CD14-positive monocyte (primary cell): ENCODE data around the gene GRIK4. TPM values are rescaled to one million over a fixed set of nuclear protein-coding genes. Genes with fewer than 3 reads are reported as not detected.

Experiments
- DNase-seq, 3 donors: peaks; one replicate each; pipeline ENCODE4 v3.0.0-alpha.2; 2011 to 2022
- H2AFZ ChIP-seq: 2 replicates; pipeline ENCODE4 v1.6.0; 2012; ENCODE audit warnings: mild to moderate bottlenecking, low read depth, low read length, inconsistent platforms; ENCODE audit not compliant: insufficient read depth, poor library complexity, severe bottlenecking
- H3K27ac ChIP-seq, 2 donors: 1 replicate in 1 of 2; 2 replicates in 1 of 2; pipeline ENCODE4 v1.5.1; 2012 to 2013; ENCODE audit warnings: low read length in 2 of 2, control low read depth in 1 of 2, inconsistent platforms in 1 of 2, low read depth in 1 of 2, mild to moderate bottlenecking in 1 of 2
- H3K27me3 ChIP-seq, 2 donors: one replicate each; pipeline versions ENCODE4 v1.6.0 to v1.6.1; 2011 to 2013; ENCODE audit warnings: low read length in 2 of 2; ENCODE audit not compliant: control insufficient read depth in 2 of 2, insufficient read depth in 2 of 2
- H3K36me3 ChIP-seq, 2 donors: replicated peaks in 1 of 2; 1 replicate in 1 of 2; 2 replicates in 1 of 2; pipeline versions ENCODE4 v1.5.1 to v1.6.1; 2012 to 2013; ENCODE audit warnings: low read length in 2 of 2, control low read depth in 1 of 2, inconsistent platforms in 1 of 2, mild to moderate bottlenecking in 1 of 2; ENCODE audit not compliant: insufficient read depth in 2 of 2, control insufficient read depth in 1 of 2
- H3K4me1 ChIP-seq, 2 donors: 1 replicate in 1 of 2; 2 replicates in 1 of 2; pipeline versions ENCODE4 v1.5.1 to v1.6.1; 2012 to 2013; ENCODE audit warnings: low read length in 2 of 2, control low read depth in 1 of 2, inconsistent platforms in 1 of 2, mild to moderate bottlenecking in 1 of 2, moderate library complexity in 1 of 2; ENCODE audit not compliant: insufficient read depth in 2 of 2, control insufficient read depth in 1 of 2
- H3K4me2 ChIP-seq: replicated peaks from 2 replicates; pipeline ENCODE3; 2012; ENCODE audit warnings: low read length, moderate library complexity, mild to moderate bottlenecking; ENCODE audit not compliant: poor library complexity, severe bottlenecking; ENCODE audit errors: extremely low read depth
- H3K4me3 ChIP-seq, 3 experiments: fragments of 200-600 bp in 1 of 3; sonication (generic) in 1 of 3; replicated peaks in 1 of 3; 1 replicate in 2 of 3; 2 replicates in 1 of 3; pipeline ENCODE4 v1.5.1; 2011 to 2013; ENCODE audit warnings: low read length in 3 of 3, mild to moderate bottlenecking in 3 of 3, control low read depth in 2 of 3, low read depth in 2 of 3, inconsistent platforms in 1 of 3, moderate library complexity in 1 of 3
- H3K79me2 ChIP-seq: 2 replicates; pipeline ENCODE4 v1.6.0; 2012; ENCODE audit warnings: mild to moderate bottlenecking, control low read depth, inconsistent platforms, low read length, moderate library complexity; ENCODE audit not compliant: insufficient read depth
- H3K9ac ChIP-seq: 2 replicates; pipeline ENCODE4 v1.6.0; 2017; ENCODE audit warnings: low read length, mild to moderate bottlenecking; ENCODE audit not compliant: insufficient read depth, poor library complexity, severe bottlenecking
- H3K9me3 ChIP-seq, 2 donors: replicated peaks in 1 of 2; 1 replicate in 1 of 2; 2 replicates in 1 of 2; pipeline versions ENCODE4 v1.5.1 to v1.6.1; 2012 to 2013; ENCODE audit warnings: low read length in 2 of 2, control low read depth in 1 of 2; ENCODE audit not compliant: control insufficient read depth in 1 of 2, insufficient read depth in 1 of 2
- H4K20me1 ChIP-seq: 2 replicates; pipeline ENCODE4 v1.6.0; 2012; ENCODE audit warnings: mild to moderate bottlenecking, low read length, control low read depth, moderate library complexity; ENCODE audit not compliant: insufficient read depth
- H3K27ac Mint-ChIP-seq, 7 donors: one replicate each; pipeline ENCODE4 v1.8.0; 2020; ENCODE audit warnings: mild to moderate bottlenecking in 7 of 7, mixed read lengths in 7 of 7, moderate library complexity in 6 of 7, inconsistent platforms in 2 of 7
- H3K27me3 Mint-ChIP-seq, 3 donors: one replicate each; pipeline ENCODE4 v1.8.0; 2021 to 2022; ENCODE audit warnings: low read depth in 3 of 3, mild to moderate bottlenecking in 3 of 3, mixed read lengths in 3 of 3, moderate library complexity in 3 of 3, inconsistent platforms in 1 of 3
- H3K36me3 Mint-ChIP-seq, 2 donors: one replicate each; pipeline ENCODE4 v1.8.0; 2020; ENCODE audit warnings: mixed read lengths in 2 of 2, inconsistent platforms in 1 of 2, mild to moderate bottlenecking in 1 of 2
- H3K4me1 Mint-ChIP-seq: one replicate; pipeline ENCODE4 v1.8.0; 2020; ENCODE audit warnings: mild to moderate bottlenecking, mixed read lengths
- H3K4me3 Mint-ChIP-seq, 2 donors: one replicate each; pipeline ENCODE4 v1.8.0; 2020; ENCODE audit warnings: mild to moderate bottlenecking in 2 of 2, mixed read lengths in 2 of 2, moderate library complexity in 1 of 2
- H3K9me3 Mint-ChIP-seq, 7 donors: one replicate each; pipeline ENCODE4 v1.8.0; 2020 to 2022; ENCODE audit warnings: mixed read lengths in 7 of 7, mild to moderate bottlenecking in 6 of 7, moderate library complexity in 6 of 7, inconsistent platforms in 2 of 7
- WGBS: methylation state at CpG from one replicate; pipeline ENCODE4 v1.1.5; 2013; ENCODE audit warnings: missing lambda C conversion rate; ENCODE audit not compliant: insufficient coverage; 5-methylcytosine and 5-hydroxymethylcytosine counted together
- intact Hi-C, 2 donors: fragments of 100-400 bp; cut with micrococcal nuclease; formaldehyde crosslinking; loops; one replicate each; pipeline versions ENCODE4 v1.15.0 to v1.15.1; 2023
- polyA plus RNA-seq, 3 donors: library from polyadenylated mRNA; depleted of rRNA in 1 of 3; unstranded in 2 of 3; stranded (reverse) in 1 of 3; fragments of 300-500 nt in 2 of 3; fragments of >200 nt in 1 of 3; fragmentation: Illumina TruSeq in 2 of 3; gene quantifications; 1 replicate in 2 of 3; 2 replicates in 1 of 3; pipeline ENCODE4 v1.2.3, GENCODE V29; 2012 to 2021
- TF ChIP-seq, protein P1 (sequence below): fragments of 200-600 bp; IDR thresholded peaks from one replicate; pipeline ENCODE4 v1.8.0; 2022; ENCODE audit warnings: antibody characterized with exemption, mild to moderate bottlenecking

Gene GRIK4
- polyA plus RNA-seq, 3 donors: not detected

DNA sequence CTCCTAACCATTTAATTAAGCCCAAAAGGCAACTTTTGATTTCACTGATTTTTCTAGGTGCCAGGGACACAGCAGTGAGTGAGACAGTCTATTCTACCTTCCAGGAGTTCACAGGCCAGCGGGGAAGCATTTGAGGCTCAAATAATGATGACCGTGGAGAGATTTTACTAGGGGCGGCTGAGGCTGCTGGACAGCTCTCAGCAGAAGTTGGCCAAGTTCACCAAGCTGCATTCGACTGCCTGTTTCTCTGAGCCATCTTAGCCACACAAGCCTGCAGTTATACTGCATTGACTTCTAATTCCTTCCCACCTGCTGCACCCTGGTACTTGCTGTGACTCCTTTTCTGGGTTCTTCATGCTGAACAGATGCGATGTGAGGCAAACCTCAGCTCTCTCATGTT is 343.4 kb downstream of the GRIK4 start:
- Histone ChIP-seq H3K27me3 (no peaks in the 10 kb centered on the region), H3K27ac (no peak overlapping the region), H3K4me3 (no peak overlapping the region), H3K9ac (no peak overlapping the region), H3K4me1 (no peaks in the 10 kb centered on the region), H4K20me1 (no peaks in the 10 kb centered on the region), H3K9me3 (no peaks in the 10 kb centered on the region), H3K4me2 (no peak overlapping the region), H2AFZ (no peak overlapping the region), H3K36me3 (no peaks in the 10 kb centered on the region), H3K79me2 (no peaks in the 10 kb centered on the region)
- DNase-seq: no peak
- no peak overlapping the region for H3K27ac Mint-ChIP-seq
- H3K27me3 Mint-ChIP-seq: peaks cover 2 to 5% (median 4%) of the 10 kb centered on the region in 3 donors
- no peak overlapping the region for H3K4me3 Mint-ChIP-seq
- 72% methylated on average over 5 of the region's 5 CpGs for WGBS
- TF ChIP-seq, protein P1, sequence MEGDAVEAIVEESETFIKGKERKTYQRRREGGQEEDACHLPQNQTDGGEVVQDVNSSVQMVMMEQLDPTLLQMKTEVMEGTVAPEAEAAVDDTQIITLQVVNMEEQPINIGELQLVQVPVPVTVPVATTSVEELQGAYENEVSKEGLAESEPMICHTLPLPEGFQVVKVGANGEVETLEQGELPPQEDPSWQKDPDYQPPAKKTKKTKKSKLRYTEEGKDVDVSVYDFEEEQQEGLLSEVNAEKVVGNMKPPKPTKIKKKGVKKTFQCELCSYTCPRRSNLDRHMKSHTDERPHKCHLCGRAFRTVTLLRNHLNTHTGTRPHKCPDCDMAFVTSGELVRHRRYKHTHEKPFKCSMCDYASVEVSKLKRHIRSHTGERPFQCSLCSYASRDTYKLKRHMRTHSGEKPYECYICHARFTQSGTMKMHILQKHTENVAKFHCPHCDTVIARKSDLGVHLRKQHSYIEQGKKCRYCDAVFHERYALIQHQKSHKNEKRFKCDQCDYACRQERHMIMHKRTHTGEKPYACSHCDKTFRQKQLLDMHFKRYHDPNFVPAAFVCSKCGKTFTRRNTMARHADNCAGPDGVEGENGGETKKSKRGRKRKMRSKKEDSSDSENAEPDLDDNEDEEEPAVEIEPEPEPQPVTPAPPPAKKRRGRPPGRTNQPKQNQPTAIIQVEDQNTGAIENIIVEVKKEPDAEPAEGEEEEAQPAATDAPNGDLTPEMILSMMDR: no peak
- H3K4me1 Mint-ChIP-seq: no peaks in the 10 kb centered on the region
- intact Hi-C loops: no loop called here
- no peaks in the 10 kb centered on the region for H3K9me3 Mint-ChIP-seq
- no peaks in the 10 kb centered on the region for H3K36me3 Mint-ChIP-seq

DNA sequence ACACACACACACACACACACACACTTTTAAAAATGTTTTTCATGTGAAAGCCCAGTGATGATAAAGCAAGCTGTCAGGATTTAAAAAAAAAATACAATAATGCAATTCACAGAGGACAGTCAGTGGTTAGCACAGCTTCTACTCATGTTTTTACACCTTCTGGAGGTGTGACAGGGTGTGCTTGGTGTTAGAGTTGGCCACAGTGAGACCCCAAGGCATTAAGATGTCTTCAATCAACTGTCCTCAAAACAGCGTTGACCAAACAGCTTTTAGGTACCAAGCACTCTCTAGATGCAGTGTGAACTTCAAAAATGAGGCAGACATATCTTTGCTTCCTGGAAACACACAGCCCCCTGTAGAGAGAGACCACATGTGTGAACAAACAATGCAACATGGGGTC is 346.0 kb downstream of the GRIK4 start:
- no peak overlapping the region for H3K9ac ChIP-seq
- H3K9me3 Mint-ChIP-seq: no peaks in the 10 kb centered on the region
- no peaks in the 10 kb centered on the region for H4K20me1 ChIP-seq
- intact Hi-C loops: no loop called here
- H3K27me3 Mint-ChIP-seq: peaks cover 2 to 5% (median 3%) of the 10 kb centered on the region in 3 donors
- H3K4me3 Mint-ChIP-seq: no peak overlapping the region
- no peak for DNase-seq
- WGBS: no CpG with 5 or more reads among the region's 1 CpG
- TF ChIP-seq, protein P1: no peak
- H2AFZ ChIP-seq: no peak overlapping the region
- no peaks in the 10 kb centered on the region for H3K79me2 ChIP-seq
- H3K4me2 ChIP-seq: no peak overlapping the region
- H3K27me3 ChIP-seq: no peaks in the 10 kb centered on the region
- H3K36me3 ChIP-seq: no peaks in the 10 kb centered on the region
- H3K4me3 ChIP-seq: no peak overlapping the region
- no peaks in the 10 kb centered on the region for H3K9me3 ChIP-seq
- H3K27ac Mint-ChIP-seq: no peak overlapping the region
- no peaks in the 10 kb centered on the region for H3K4me1 Mint-ChIP-seq
- H3K4me1 ChIP-seq: no peaks in the 10 kb centered on the region
- no peak overlapping the region for H3K27ac ChIP-seq
- H3K36me3 Mint-ChIP-seq: no peaks in the 10 kb centered on the region
